Brain microvascular endothelial cell (primary cell): ENCODE data around the gene ERO1B.

Experiments
- DNase-seq: peaks from one replicate; pipeline ENCODE4 v3.0.0-alpha.2; 2020
- H3K27ac ChIP-seq: fragments of 250-450 bp; sonication (Bioruptor Pico); 2 replicates; pipeline ENCODE4 v1.5.1; 2020; ENCODE audit warnings: mild to moderate bottlenecking, moderate library complexity
- H3K27me3 ChIP-seq: fragments of 250-450 bp; sonication (Bioruptor Pico); replicated peaks from 2 replicates; pipeline ENCODE4 v1.5.1; 2020; ENCODE audit warnings: mild to moderate bottlenecking
- H3K36me3 ChIP-seq: fragments of 250-450 bp; sonication (Bioruptor Pico); replicated peaks from 2 replicates; pipeline ENCODE4 v1.5.1; 2020; ENCODE audit warnings: mild to moderate bottlenecking
- H3K4me3 ChIP-seq: 2 replicates; pipeline ENCODE4 v1.5.1; 2011; ENCODE audit warnings: low read depth, mild to moderate bottlenecking, control low read depth, low read length, moderate library complexity
- in situ Hi-C: cut with HindIII; loops from 2 replicates; pipeline ENCODE4 v1.10.0; 2017; ENCODE audit warnings: low sequenced_read_pairs, low pct_ligation_motif_present
- TF ChIP-seq, protein P1 (sequence below): IDR thresholded peaks from 2 replicates; pipeline ENCODE4 v1.5.1; 2011; ENCODE audit warnings: low read depth, mild to moderate bottlenecking, moderate library complexity, low read length, control low read depth, inconsistent platforms; ENCODE audit errors: missing control alignments

ERO1B gene

DNA sequence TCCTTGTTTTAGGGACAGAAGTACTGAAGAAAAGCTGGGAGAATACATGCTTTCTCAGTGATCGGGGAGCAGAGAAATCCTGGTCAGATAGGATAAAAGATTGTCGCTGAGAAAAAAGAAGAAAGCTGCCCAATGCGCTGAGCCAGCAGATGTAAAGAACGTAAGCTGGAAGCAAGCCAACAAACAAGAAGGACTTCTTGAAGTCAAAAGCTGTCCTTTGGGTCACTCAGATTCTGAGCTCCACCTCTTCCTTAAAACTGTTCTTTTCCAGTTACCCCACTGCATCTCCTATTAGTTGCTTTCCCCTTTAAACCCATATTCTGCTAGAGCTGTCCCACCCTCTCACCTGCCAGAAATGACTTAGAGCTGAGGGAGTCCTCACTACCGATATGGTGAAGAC lies 74.6 kb downstream of the ERO1B start:
- no peak overlapping the region for H3K4me3 ChIP-seq
- H3K27ac ChIP-seq: no peak overlapping the region
- H3K36me3 ChIP-seq: no peaks in the 10 kb centered on the region
- TF ChIP-seq, protein P1, sequence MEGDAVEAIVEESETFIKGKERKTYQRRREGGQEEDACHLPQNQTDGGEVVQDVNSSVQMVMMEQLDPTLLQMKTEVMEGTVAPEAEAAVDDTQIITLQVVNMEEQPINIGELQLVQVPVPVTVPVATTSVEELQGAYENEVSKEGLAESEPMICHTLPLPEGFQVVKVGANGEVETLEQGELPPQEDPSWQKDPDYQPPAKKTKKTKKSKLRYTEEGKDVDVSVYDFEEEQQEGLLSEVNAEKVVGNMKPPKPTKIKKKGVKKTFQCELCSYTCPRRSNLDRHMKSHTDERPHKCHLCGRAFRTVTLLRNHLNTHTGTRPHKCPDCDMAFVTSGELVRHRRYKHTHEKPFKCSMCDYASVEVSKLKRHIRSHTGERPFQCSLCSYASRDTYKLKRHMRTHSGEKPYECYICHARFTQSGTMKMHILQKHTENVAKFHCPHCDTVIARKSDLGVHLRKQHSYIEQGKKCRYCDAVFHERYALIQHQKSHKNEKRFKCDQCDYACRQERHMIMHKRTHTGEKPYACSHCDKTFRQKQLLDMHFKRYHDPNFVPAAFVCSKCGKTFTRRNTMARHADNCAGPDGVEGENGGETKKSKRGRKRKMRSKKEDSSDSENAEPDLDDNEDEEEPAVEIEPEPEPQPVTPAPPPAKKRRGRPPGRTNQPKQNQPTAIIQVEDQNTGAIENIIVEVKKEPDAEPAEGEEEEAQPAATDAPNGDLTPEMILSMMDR: no peak
- H3K27me3 ChIP-seq: no peaks in the 10 kb centered on the region
- in situ Hi-C loops: no loop called here
- DNase-seq: no peak

DNA sequence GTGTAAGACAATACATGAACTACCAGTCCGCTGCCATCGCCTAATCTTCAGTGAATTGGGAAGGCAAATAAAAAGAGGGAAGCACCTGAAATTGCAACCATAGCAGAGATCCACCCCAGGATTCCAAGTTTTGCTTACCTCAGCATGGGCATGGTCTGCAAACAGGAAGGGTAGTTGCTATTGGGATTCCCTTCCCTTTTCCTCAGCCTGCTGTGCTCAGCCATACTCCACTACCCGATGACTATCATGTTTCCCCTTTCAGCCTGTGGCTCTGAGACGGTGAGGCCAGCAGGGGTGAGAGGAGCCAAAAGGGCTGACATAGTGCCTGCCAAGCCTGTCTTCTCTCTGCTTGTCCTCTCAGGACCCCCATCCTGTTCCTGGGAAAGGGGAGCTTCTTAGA lies 75.2 kb downstream of the ERO1B start:
- no peaks in the 10 kb centered on the region for H3K36me3 ChIP-seq

DNA sequence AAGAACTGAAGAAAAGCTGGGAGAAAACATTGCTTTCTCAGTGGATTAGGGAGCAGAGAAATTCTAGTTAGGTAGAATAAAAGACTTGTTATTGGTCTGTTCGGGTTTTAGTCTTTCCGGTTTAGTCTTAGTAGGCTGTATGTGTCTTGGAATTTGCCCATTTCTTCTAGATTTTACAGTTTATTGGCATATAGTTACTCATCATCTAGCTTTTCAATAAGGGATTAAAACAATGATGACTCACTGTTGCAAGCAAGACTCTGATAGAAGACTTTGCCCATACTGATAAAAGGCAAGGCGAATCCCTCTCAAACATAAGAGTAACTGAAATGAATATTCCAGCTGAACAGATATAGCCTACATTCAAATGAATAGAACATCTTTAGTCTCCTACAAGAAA lies 77.1 kb downstream of the ERO1B start:
- H3K36me3 ChIP-seq: no peaks in the 10 kb centered on the region
- in situ Hi-C loops: no loop called here
- no peaks in the 10 kb centered on the region for H3K27me3 ChIP-seq
- H3K27ac ChIP-seq: no peak overlapping the region
- H3K4me3 ChIP-seq: no peak overlapping the region
- no peak for DNase-seq
- TF ChIP-seq, protein P1: no peak

More for the DNA sequence above, 75.2 kb downstream of the ERO1B start:
- in situ Hi-C loops: no loop called here
- TF ChIP-seq, protein P1: no peak
- no peaks in the 10 kb centered on the region for H3K27me3 ChIP-seq
- no peak overlapping the region for H3K4me3 ChIP-seq
- no peak overlapping the region for H3K27ac ChIP-seq
- DNase-seq: no peak

DNA sequence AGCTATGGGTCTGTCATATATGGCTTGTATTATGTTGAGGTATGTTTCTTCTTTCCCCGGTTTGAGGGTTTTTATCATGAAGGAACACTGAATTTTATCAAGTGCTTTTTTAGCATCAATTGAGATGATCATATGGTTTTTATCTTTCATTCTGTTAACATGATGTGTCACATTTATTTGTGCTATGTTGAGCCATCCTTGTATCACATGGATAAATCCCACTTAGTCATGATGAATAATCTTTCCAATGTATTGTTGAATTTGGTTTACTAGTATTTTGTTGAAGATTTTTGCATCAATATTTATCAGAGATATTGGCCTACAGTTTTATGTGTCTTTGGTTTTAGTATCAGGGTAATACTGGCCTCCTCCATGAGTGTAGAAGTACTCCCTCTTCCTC lies 77.7 kb downstream of the ERO1B start:
- Histone ChIP-seq H3K36me3 (no peaks in the 10 kb centered on the region), H3K27me3 (no peaks in the 10 kb centered on the region), H3K27ac (no peak overlapping the region), H3K4me3 (no peak overlapping the region)
- DNase-seq: no peak
- in situ Hi-C loops: no loop called here
- TF ChIP-seq, protein P1: no peak

DNA sequence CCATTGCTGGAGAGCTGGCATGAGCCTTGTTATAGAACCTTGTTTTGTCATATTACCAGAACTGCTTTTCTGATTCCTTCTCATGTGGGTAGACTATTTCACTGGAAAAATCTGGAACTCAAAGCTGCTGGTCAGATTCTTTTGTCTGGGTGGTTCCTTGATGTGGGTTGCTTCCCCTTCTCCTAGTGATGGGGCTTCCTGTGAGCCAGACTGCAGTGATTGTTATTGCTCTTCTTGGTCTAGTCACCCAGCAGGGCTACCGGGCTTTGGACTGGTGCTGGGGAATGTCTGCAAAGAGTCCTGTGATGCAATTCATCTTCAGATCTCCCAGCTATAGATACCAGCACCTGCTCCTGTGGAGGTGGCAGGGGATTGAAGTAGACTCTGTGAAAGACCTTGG lies 80.0 kb downstream of the ERO1B start:
- in situ Hi-C loops: no loop called here
- H3K36me3 ChIP-seq: no peaks in the 10 kb centered on the region
- no peak for DNase-seq
- H3K4me3 ChIP-seq: no peak overlapping the region
- no peaks in the 10 kb centered on the region for H3K27me3 ChIP-seq
- H3K27ac ChIP-seq: no peak overlapping the region
- TF ChIP-seq, protein P1: no peak

DNA sequence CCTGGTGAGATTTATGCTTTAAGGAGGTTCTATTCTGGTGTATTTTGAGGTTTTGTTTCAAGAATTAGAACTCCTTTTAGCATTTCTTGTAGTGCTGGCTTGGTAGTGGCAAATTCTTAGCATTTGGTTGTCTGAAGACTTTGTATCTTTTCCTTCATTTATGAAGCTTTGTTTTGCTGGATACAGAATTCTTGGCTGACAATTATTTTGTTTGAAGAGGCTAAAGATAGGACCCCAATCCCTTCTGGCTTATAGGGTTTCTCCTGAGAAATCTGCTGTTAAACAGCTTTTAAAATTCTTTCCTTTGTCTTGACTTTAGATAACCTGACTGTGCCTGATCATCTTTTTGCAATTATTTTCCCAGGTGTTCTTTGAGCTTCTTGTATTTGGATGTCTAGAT lies 80.8 kb downstream of the ERO1B start:
- no peak overlapping the region for H3K4me3 ChIP-seq
- H3K36me3 ChIP-seq: no peaks in the 10 kb centered on the region
- H3K27me3 ChIP-seq: no peaks in the 10 kb centered on the region
- TF ChIP-seq, protein P1: no peak
- in situ Hi-C loops: no loop called here
- DNase-seq: no peak
- H3K27ac ChIP-seq: no peak overlapping the region
